Activated CD8-positive, alpha-beta memory T cell treated with anti-CD3 and anti-CD28 coated beads, Interleukin-2, amount 50 U/mL, for 48 hours (primary cell): ENCODE results near the gene PRSS50.
A peak's percentile ranks its signal among the peaks of the same experiment; 100 is the strongest.
"Not testable (repeated sequence)": the region's sequence is repeated elsewhere in the genome, so short reads cannot be mapped to it uniquely, and the experiment has no call there.

Experiments
- DNase-seq: peaks from one replicate; pipeline ENCODE4 v3.0.0-alpha.2; 2020

PRSS50 gene, protein sequence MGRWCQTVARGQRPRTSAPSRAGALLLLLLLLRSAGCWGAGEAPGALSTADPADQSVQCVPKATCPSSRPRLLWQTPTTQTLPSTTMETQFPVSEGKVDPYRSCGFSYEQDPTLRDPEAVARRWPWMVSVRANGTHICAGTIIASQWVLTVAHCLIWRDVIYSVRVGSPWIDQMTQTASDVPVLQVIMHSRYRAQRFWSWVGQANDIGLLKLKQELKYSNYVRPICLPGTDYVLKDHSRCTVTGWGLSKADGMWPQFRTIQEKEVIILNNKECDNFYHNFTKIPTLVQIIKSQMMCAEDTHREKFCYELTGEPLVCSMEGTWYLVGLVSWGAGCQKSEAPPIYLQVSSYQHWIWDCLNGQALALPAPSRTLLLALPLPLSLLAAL

DNA sequence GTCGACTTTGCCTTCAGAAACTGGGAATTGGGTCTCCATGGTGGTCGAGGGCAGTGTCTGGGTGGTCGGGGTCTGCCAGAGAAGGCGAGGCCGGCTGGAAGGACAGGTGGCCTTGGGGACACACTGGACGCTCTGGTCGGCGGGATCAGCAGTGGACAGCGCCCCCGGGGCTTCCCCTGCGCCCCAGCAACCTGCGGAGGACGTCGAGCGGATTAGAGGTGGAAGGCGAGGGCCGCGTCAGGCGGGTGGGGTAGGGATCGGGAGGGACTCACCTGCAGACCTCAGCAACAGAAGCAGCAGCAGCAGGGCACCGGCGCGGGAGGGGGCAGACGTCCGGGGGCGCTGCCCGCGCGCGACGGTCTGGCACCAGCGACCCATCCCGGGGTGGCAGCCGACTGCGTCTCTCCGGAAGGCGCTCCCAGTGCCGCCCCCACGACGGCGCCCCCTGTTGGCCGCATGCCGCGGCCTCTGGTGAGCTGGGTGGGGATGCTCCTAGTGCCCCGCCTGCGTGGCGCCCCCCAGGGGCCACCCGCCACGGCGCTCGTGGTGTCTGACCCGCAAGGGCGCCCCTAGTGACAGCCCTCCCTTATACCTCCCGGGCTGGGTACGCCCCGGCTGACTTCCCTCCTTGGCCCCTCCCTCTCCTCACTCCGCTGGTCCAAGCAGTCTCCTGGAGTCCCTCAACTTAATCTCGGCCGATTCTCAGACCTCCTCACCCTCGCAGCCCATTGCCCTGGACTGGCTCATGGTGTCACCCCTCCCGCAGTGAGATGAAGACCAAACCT lies at the start of gene PRSS50:
Gene PRSS50 (minus strand): TSS at position 423 of the 785 bp plus-strand sequence. CDS start 45 bp downstream, at position 378.
- DNase-seq = peak; percentile 74

DNA sequence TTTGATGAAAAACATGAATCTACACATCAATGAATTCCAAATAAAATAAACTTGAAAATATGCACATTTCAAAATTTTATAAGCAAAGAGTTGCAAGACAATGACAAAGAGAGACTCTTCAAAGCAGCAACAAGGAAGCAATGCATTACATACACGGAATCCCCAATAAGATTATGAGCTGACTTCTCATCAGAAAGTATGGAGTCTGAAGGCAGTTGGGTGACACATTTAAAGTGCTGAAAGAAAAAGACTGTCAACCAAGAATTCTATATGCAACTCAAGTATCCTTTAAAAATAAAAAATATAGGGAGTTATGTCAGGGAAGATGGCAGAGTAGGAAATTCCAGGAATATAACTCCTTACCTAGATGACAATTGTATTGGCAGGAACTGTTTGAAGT lies 46.5 kb upstream of the PRSS50 start:
- no peak for DNase-seq

DNA sequence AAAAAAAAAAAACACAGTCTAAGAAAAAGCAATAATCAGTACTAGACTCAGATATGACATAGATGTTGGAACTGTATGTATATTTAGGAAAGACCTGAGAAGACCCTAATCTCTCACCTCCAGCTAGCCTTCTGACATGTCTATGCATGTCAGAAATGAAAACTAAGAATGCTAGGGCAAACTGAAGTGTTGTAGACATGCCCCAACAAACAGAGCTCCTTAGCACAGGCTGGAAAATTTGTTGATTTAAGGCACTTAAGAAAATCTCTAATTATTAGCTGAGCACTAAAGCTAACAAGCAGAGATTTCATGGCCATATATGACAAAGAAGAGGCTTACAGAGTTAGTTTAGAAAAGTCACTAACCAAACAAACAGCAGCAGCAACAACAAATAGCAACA lies 45.5 kb upstream of the PRSS50 start:
- no peak for DNase-seq

DNA sequence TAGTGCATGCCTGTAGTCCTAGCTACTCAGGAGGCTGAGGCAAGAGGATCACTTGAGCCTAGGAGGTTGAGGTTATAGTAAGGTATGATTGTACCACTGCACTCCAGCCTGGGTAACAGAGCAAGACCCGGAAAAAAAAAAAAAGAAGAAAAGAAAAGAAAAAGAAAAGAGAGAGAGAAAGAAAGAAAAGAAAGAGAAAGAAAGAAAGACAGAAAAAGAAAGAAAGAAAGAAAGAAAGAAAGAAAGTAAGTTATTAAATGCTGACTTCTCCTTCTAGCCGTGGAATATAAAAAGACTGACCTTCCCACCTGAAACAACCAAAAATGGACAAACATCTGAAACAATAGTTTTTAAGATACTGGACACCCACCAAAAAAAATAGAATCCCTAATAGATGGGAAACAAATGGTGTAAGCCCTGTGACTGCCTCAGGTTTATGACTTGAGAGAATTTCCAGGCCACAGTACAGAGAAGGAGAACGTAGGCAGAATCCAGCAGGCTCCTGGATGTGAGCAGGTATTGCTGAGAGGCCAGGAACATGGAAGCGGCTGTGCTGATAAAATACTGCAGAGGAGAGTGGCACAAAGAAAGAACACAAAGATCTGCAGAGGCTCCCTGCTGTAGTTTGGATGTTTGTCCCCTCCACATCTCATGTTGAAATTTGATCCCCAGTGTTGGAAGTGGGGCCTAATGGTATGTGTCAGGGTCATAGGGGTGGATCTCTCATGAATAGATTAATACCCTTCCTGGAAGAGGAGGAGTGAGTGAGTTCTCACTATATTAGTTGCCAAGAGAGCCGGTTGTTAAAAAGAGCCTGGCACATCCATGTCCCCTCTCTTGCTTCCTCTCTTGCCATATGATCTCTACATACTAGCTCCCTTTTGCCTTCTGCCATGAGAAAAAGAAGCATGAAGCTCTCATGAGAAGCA lies 41.8 kb upstream of the PRSS50 start:
- no peak for DNase-seq

DNA sequence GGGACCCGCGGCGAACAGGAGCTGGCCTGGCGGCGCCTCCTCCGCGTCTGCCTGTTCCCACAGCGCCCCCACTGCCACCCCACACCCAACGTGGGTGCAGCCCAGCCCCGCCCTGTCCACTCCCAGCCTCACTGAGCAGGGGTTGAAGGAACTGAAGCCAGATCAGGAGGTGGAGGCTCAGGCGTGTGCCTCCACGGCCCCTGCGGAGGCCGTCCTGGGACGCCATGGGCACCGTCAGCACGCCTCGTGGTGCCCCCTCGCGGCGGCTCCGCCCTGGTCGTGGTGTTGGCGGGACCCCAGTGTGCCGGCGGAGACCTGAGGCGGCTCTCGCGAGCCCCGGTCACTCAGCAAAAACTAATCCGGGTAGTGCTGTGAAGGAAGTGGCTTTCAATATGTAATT lies 39.0 kb upstream of the PRSS50 start:
- no peak for DNase-seq

DNA sequence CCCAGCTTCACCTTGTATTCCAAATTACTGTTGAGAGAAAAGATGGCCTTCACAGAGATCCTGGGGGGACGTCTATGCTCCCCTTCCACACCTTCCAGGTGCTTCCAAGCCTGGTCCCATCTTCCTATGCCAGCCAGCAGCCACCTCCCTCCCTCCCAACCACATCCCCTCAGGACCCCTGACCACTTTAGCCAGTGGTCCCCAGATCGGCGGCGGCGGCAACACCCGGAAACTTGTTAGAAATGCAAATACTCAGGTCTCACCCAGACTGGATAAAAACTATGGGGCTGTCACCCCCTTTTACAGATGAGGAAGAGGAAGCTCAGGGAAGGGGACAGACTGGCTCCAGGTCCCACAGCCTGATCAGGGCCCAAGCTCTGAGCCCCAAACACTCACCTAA lies 38.0 kb upstream of the PRSS50 start:
- no peak for DNase-seq

DNA sequence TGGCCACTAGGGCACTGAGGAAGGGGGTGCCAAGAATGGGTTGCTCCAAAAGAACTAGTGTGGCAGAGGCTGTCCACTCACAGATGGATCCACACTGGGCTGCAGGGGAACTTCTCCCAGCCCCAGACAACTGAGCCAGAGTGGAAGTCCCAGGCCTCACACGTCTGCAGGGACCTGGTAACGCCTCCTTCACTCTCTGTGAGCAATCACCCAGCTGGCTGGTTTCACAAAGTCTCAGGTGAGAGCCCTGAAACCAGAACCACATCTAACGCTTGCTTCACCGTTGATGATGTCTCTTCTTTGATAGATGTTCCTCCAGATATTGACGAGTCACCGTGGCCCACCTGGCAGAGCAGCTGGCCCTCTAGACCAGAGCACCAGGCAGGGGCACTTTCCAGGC lies 35.5 kb upstream of the PRSS50 start:
- not testable (repeated sequence) for DNase-seq

DNA sequence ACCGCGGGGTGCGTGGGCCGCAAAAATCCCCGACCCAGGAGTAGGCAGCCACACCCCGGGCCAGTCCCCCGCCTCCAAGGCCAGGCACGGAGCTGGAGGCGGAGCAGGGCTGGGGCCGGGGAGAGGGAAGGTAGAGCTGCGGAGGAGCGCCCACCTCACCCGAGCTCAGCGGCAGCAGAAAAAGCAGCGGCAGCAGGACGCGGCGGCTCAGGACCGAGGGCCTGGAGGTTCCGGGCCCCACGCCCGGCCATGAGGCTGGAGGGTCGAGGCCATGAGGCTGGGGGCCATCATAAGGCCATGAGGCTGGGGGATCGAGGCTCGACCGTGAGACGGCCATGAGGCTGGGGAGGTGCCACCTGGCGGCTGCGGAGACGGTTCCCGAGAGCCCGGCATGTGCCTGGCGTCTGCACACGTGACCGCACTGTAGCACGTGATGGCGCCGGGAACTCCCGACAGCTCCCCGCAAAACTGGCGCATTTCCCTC lies 32.9 kb upstream of the PRSS50 start:
- DNase-seq = no peak

DNA sequence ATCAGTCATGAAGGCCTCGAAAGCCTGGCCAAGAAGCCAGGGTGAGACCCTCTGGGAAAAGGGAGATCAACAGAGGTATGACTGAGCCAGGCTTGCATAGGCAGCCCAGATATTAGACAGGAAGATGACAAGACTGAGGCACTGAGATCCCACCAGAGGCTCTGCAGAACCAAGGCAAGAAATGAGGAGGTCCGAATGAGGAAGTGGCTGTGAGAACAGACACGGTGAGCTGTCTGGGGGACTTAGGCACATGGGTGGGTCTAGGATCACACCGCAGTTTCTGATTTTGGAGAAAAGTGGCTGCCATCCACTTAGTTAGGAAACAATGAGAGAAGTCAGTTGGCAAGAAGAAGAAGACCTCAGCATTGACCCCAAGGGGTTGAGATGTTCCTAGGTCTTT lies 31.5 kb upstream of the PRSS50 start:
- no peak for DNase-seq

DNA sequence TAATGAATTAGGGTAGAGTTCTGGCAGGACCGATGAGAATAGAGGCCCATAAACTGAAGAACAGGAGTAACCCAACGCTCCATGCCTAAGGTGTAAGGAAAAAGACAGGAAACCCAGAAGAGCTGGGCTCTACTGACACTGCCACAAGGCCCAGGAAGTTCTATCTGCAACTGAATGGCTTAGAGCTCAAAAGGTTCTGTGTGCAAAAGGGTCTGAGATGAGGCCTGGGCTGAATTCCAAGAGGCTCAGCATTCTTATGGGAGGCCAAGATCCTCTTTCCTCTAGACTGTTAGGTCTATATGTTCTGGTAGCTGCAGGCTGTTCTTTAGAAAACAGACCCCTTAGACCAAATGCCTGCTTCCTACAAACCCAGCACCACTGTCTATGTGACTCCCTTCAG lies 30.5 kb upstream of the PRSS50 start:
- no peak for DNase-seq

DNA sequence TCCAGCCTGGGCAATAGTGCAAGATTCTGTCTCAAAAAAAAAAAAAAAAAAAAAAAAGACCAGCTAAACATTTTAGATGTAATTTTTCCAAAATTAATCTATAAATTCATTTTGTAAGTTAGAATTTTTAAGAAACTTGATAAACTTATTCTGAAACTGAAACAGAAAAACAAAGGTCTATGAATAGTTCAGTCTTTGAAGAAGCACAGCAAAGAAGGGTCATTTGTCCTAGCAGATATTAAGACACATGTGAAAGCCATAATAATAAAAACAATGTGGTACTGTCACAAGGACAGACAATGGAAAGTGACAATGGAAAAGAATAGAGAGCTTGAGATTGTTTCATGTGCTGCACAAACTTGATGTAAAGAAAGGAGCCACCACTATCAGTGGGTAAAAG lies 29.0 kb upstream of the PRSS50 start:
- DNase-seq = no peak

DNA sequence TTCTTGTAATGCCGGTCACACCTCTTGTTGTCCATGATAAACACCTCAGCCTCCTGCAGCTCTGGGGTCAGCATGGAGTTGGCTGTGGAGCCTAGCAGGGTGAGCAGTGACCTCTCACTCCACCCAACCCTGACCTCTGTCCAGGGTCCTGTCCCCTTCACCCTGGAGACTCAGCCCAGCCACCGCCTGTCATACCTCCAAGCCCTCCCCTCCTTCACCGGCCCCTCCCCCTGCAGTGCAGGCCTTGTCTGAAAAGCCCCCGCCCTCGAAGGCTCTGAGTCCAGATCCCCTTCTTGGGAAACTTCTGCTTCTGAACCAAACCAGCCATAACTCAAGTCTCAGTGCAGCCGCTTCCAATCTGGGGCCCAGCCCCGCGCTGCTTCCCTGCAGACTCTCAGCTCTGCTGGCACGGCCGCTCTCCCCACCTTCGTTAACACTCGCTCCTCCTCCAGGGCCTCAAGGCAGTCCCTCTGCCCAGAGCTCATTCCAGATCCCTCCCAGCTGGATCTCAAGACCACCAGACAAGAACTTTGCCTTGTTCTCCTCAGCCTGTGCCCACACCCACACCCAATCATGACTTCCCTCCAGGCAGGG lies 25.4 kb upstream of the PRSS50 start:
- no peak for DNase-seq

DNA sequence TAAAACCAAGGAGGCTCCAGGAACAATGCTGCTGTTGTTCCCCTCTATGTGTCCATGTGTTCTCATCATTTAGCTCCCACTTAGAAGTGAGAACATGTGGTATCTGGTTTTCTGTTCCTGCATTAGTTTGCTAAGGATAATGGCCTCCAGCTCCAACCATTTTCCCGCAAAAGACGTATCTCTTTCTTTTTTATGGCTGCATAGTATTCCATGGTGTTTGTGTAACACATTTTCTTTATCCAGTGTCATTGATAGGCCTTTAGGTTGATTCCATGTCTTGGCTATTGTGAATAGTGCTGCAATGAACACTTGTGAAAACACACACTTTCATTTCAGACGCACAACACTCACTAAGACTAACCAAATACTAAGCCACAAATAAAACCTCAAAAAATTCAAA lies 21.9 kb upstream of the PRSS50 start:
- not testable (repeated sequence) for DNase-seq

DNA sequence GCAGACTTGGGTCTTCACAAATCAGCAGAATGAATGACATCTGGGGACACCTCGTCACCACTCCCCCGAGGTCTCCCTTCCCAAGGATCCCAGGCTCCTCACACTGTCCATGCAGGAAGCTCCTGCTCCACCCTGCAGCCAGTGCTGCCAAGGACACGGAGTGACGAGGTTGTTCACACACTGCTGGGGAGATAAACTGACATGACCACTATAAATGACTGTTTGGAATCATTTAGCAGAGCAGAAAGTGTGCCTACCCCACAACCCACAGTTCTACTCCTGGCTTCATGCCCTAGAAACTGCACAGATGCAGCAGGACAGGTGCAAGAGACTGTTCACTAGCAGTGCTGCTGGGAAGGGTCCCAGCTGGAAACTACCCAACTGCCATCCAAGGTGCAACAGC lies 19.7 kb upstream of the PRSS50 start:
- no peak for DNase-seq

DNA sequence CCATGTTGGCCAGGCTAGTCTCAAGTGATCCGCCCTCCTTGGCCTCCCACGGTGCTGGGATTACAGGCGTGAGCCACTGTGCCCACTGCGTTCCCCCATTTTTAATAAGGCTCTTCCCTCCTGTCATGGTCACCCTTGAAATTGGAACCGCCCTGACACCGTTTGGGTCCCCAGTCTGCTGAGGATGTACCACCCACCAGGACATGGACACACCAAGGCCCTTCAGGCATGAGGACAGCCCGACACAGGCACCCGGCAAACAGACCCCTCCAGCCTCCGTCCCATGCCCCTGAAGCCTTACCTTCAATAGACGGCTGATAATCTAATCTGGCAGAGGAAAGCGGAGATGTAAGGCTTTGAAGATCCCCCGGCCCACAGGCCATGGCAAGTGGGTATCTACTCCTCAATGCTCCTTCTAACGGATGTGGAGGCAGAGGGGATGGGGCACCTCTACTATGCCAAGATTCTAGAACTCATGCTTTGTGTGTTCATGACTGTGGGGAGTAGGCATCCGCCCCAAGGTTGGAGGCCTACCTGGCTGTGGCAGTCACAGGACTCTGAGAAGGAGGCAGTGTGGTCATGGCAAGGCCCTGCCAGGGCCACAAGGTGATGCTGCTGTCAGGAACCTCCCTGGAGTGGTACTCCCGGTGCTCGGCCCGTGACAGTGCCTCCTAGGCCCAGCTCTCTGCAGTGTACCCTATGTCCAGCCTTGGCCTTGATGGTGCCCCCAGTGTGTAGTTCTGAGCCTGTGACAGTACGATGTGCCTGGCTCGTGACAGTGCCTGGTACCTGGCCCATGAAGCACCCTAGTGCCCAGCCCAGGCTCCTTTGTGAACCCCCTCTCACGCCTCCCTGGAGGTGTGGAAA lies 18.6 kb upstream of the PRSS50 start:
- no peak for DNase-seq

DNA sequence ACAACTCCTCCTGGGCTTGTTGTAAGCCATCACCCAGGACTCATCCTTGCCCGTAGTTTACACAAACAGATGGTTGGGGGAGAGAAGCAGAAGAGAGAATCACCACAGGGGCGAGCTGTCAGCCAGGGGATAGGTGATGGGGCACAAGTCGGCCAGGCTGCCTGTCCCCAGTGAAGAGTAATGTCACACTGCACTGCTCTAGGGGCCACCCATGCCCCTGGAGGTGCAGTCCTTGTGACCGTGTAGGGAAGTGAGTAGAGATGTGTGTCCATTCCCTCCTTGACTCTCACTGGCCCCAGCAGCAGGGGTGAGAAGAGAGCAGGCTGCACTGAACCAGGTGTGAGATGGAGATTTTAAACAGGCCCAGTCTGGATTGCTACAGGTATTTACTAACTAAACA lies 17.1 kb upstream of the PRSS50 start:
- no peak for DNase-seq

DNA sequence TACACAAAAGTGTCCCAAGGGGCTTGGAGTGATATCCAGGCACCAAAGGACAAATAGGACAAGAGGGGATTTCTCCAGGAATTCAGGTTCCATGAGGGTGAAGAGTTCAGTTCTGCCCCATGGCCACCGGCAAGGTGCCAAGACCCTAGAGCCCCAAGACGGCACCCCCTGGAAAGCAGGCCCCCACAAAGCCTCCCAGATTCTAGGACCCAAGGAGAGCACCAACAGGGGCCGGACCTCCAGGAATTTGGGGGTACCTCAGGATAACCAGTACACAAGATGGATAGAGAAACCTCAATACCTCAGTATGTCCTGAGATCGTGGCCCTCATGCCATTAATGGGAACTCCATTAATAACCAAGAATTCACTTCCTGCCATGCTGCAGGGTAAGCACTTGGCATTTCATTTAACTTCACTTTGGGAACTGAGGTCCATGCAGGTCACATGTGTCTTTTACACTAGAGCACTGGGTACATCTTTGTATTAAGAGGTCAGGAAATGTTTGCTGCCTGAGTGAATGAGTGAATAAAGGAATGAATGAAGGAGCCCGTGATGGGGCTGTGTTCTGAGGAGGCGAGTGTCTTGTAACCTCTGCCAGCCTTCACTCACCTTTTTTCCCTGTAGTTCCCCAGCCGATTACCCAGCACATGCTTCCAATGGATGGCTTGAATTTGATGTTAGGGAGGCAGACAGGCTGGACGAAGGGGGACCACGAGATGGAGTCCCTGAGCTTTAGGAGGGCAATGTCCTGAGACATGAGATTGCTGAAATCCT lies 15.5 kb upstream of the PRSS50 start:
- no peak for DNase-seq

DNA sequence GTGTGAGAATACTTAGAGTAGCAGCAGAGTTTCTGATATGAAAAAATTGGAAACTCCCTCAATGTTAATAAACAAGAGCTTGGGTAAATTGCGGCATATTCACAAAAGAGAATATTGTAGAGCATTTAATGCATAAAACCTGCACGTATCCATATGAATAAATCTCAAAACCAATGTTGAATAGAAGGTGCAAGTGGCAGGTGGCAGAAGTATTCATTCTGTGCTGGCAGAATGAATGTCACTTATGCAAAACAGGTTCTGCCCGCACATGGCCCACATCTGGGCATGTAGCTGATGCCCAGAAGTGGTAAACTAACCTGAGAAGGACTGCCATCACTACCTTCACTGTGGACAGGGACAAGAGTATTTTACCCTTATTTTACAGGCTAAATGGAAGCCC lies 14.1 kb upstream of the PRSS50 start:
- no peak for DNase-seq

DNA sequence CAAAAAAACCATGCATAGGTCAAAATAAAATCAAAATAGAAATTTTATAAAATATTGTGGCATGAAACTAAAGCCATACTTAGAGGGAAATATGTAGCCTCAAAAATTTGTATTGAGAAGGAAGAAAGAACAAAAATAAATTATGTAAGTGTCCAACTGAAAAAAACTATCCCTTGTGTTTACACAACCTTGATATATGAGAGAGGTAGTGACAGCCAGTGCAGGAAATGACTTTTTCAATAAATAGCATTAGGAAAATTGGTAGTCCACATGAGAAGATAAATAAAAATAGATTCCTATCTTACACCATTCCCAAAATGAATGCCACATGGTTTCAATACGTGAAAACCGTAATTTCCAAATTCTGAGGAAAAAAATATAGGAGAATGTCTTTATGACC lies 13.2 kb upstream of the PRSS50 start:
- DNase-seq = no peak

DNA sequence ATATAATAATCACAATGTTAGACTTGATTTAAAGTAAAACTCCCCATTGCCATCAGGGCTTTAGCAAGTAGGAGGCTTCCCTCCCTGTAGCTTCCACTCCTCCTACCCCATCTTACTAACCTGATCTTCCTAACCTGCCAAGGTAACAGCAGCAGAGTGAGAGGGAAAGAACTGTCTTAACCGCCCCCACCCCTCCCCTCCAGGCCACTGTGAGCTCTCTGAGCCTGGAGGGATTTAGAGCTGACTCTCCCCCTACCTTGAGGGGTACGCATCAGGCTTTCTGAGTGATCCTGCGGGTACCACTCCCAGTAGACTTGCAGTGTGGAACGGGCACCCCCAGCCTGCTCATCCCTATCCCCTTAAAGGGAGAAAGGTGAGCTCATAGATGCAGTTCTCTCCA lies 11.4 kb upstream of the PRSS50 start:
- no peak for DNase-seq
